GDM1 (cell line): ENCODE data around the gene SLC2A6.
"Not testable (repeated sequence)": the region's sequence is repeated elsewhere in the genome, so short reads cannot be mapped to it uniquely, and the experiment has no call there.

ENCODE experiments used
- DNase-seq: peaks from one replicate; lab custom pipeline; 2025; lab: John Stamatoyannopoulos, UW

Gene SLC2A6

DNA sequence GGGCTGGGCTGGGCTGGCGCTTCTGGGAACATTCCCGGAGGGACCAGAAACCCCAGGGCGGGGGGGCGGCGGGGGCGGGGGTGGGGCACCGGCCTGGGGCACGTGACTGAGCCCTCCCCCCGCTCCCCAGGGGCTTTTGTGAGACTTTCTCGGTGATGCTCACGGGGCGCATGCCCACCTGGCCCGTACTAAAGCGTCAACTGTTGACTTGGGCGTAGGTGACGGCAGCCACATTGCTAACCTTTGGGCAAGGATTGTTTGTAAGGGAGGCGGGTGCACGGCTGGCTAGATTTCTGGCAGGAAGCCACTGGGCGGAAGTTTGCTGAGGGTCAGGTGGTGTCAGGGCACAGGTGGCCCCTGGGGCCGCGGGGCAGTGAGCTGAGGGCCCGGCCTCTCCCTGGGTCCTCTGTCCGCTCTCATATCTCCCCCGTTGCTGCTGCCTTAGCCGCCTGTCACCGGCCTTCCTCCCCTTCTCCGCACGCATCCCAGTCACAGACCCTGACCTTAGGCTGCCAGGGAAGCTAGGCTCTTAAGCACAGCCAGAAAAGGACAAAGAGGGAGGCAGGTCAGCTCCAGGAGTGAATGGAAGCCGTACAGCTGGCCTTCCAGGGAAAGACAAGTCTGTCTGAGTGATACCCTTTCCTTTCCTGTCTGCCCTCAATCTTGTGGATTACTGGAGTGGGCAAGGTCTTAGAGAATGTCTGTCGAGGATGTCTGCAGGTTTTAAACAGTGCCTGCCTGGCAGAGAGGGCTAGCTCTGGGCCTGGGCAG is 18.3 kb downstream of the SLC2A6 start:
- DNase-seq = no peak

DNA sequence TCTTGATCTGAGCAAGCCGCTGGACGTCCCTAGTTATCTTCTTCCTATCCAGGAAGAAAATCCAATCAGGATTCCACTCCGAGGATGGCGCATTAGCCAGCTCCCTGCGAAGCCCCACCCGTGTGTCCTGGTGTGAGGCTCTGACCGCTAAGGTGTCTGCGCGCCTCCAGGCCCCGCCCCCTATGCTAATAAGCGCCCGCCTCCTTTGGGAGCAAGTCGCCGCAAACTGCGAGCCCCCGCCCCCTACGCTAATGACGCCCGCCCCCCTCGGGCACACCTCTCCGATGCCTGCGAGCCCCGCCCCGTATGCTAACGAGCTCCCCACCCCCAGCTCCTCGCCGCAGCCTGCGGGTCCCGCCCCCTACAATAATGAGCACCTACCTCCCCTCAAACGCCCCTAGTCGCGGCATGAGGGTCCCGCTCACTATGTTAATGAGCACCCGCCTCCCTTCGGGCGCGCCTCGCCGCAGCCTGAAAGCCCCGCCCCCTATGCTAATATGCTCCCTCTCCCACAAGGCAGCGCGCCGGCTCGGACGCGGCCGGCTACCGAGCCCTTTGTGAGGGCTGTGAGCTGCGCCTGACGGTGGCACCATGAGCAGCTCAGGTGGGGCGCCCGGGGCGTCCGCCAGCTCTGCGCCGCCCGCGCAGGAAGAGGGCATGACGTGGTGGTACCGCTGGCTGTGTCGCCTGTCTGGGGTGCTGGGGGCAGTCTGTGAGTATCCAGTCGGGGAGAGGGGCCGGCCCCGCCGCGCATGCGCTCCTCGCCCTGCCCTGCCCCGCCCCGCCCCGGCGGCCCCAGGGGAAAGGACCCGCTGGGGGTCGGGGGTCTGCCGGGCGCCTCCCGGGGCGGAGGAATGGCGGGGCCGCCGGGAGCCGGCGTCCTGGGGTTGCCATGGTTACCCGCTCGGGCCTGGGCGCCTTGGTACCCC is 19.2 kb downstream of the SLC2A6 start, which contains the start of gene CACFD1:
Gene CACFD1 (plus strand): TSS at position 503 of the 929 bp plus-strand sequence. CDS start 89 bp downstream, at position 592.
- peak; percentile 87 for DNase-seq

DNA sequence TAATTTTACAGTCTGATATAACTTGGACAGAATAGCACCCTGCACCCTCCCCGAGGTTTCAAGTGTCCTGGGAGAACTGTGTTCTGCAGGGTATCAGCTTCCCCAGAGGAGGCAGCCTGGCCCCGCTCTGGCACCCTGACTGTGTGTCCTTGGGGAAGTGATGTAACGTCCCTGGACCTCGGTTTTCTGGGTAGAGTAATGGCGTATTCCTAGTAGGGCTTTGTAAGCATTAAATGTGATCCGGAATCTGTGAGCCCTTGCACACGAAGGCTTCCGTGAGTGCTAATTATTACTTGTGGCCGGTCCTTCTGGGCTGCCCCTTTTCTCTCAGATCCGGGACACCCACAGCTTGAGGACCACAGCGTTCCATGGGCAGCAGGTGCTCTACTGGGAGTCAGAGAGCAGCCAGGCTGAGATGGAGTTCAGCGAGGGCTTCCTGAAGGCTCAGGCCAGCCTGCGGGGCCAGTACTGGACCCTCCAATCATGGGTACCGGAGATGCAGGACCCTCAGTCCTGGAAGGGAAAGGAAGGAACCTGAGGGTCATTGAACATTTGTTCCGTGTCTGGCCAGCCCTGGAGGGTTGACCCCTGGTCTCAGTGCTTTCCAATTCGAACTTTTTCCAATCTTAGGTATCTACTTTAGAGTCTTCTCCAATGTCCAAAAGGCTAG is 20.1 kb downstream of the SLC2A6 start:
- DNase-seq = no peak

DNA sequence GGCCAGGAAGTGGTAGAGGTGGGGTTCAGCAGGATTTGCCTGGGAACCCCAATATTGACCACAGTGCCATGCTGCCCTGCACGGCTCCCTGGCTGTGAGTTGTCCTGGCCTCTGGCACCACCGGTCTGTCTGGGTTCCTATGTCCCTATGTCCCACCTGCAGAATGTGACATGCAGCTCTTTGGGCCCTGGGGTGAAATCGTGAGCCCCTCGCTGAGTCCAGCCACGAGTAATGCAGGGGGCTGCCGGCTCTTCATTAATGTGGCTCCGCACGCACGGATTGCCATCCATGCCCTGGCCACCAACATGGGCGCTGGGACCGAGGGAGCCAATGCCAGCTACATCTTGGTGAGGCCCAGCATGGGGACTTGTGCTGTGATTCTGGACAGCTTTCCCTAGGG is 21.2 kb downstream of the SLC2A6 start:
- DNase-seq = no peak

DNA sequence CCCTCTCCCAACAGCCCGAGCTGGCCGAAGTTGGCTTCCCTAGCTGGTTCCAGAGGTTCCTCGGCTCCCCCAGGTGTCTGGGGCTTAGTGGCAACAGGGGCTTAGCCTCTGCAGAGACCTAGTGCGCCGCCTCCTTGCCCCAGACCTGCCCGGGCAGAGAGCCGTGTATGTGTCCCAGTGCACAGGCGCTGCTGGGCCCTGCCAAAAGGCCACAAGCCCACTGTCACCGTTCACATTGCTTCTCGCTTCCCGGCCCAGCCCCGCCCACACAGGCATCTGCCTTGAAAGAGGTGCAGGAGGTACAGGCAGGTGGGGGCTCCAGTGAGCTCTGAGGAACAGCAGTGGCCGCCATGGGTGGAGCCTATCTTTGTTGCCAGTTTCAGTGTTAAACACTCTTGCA is 21.7 kb downstream of the SLC2A6 start:
- DNase-seq = no peak

DNA sequence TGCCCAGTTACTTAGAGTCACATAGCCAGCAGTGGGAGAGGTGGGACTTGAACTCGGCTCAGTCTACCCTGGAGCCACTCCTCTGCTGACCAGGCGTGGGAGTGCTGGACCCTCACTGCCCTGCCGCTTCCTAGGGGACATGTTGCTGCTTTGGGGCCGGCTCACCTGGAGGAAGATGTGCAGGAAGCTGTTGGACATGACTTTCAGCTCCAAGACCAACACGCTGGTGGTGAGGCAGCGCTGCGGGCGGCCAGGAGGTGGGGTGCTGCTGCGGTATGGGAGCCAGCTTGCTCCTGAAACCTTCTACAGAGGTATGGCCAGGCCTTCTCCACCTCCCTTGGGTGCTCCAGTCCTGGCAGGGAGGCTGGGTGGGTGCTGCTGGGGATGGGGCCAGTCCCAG is 22.5 kb downstream of the SLC2A6 start:
- no peak for DNase-seq

DNA sequence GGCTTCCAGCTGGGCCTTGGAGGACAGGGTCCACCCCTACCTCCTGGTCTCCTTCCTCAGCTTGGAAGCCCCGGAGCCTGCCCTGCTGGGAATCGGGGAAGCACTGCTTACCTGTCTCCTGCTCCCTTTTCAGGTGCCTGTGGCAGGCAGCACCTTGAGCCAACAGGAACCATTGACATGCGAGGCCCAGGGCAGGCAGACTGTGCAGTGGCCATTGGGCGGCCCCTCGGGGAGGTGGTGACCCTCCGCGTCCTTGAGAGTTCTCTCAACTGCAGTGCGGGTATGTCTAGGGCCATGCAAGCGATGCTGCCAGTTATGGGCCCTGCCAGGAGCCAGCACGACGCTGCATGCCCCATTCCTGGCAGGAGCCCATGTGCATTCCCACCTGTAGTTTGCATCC is 23.0 kb downstream of the SLC2A6 start:
- no peak for DNase-seq

DNA sequence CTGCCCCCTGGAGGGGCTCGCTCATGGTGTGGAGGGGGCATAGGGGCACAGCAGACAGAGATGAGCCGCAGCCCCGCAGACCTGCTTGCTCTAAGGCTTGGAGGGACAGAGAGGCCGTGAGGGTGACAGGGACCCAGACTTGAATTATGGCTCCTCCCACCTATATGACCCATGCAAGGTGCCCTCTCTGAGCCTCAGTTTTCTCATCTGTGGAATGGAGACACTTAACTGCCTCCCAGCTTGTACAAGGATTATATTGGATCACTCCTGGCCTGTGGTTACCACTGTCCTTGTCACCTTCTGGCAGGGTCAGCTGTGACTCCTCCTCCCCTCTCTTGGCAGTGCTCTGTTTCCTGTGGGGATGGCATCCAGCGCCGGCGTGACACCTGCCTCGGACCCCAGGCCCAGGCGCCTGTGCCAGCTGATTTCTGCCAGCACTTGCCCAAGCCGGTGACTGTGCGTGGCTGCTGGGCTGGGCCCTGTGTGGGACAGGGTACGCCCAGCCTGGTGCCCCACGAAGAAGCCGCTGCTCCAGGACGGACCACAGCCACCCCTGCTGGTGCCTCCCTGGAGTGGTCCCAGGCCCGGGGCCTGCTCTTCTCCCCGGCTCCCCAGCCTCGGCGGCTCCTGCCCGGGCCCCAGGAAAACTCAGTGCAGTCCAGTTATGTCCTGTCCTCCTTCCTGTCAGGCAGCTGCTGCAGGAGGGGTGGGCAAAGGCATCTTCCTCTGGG is 23.8 kb downstream of the SLC2A6 start:
- no peak for DNase-seq

DNA sequence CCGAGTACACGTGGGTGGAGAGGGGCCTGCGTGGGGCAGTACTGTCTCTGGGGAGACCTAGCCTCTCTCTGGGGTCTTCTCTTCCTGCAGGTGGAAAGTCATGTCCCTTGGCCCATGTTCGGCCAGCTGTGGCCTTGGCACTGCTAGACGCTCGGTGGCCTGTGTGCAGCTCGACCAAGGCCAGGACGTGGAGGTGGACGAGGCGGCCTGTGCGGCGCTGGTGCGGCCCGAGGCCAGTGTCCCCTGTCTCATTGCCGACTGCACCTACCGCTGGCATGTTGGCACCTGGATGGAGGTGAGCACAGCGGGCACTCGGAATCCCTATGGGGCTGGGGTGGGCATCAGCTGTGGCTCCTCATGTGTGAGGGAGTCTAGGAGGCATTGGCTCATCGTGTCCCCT is 24.6 kb downstream of the SLC2A6 start:
- DNase-seq = no peak

DNA sequence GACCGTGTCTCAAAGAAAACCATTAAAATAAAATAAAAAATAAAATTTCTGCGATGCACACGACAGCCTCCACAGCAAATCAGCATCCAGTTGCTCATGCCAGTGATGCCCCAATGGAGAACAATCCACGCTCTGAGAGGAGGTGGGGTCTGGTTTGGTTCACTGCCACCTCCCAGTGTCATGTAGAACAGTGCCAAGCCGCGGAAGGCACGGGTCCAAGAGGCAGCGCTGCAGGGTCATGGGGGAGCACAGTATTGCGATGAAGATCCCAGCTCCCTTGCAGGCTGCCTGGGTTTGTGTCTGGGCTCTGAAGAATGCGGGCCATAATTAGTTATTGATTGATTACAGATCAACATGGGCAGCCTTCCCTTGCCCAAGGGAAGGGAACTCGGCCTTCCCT is 25.2 kb downstream of the SLC2A6 start:
- no peak for DNase-seq

DNA sequence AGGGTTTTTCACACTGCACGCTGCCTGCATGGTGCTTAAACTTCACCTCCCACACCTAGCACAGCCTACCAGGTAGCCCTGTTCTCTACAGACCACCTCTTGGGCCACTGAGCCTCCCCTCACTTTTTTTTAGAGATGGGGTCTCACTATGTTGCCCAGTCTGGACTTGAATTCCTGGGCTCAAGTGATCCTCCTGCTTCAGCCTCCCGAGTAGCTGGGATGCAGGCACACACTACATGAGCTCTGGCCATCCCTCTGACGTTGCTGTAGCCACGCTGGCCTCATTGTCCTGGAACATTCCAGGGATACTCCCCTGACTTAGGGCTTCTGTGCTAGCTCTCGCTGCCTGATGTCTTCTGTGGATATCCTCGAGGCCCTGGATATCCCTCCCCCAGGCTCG is 26.3 kb downstream of the SLC2A6 start:
- no peak for DNase-seq

DNA sequence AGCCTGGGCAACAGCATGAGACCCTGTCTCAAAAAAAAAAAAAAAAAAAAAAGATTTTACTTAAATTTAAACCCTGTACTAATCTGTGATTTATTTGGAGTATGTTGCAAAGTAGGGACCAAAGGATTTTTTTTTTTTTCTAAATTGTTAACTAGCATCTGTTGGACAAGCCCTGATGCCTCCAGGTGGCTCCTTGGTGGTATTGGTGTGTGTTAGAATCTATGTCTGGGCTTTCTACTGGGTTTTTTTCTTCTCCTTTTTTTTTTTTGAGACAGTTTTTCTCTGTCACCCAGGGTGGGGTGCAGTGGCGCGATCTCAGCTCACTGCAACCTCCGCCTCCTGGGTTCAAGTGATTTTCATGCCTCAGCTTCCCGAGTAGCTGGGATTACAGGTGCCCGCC is 27.0 kb downstream of the SLC2A6 start:
- DNase-seq = not testable (repeated sequence)

DNA sequence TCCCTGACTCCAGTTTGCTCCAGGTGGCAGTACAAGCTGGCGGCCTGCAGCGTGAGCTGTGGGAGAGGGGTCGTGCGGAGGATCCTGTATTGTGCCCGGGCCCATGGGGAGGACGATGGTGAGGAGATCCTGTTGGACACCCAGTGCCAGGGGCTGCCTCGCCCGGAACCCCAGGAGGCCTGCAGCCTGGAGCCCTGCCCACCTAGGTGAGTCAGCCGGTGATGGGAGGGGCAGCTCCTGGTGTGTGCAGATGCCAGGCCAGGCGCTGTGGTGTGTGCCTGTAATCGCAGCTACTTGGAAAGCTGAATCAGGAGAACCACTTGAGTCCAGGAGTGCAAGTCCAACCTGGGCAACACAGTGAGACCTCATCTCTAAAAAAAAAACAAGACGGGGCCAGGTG is 29.1 kb downstream of the SLC2A6 start:
- no peak for DNase-seq

DNA sequence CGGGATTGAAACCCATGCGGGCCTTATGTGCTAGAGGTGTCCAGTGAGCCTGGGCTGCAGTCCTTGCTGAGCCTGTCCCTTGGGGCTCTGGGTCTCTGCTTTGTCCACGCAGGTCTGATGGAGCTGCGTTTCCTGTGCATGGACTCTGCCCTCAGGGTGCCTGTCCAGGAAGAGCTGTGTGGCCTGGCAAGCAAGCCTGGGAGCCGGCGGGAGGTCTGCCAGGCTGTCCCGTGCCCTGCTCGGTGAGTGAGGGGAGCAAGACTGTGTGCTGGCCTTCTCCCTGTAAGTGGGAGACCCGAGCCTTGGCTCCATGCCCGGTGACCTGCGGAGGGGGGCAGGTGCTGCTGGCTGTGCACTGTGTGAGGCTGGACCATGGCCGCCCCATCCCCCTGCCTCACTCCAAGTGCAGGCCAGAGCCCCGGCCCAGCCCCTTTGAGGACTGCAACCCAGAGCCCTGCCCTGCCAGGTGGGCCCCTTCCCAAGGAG is 30.4 kb downstream of the SLC2A6 start:
- DNase-seq = no peak

DNA sequence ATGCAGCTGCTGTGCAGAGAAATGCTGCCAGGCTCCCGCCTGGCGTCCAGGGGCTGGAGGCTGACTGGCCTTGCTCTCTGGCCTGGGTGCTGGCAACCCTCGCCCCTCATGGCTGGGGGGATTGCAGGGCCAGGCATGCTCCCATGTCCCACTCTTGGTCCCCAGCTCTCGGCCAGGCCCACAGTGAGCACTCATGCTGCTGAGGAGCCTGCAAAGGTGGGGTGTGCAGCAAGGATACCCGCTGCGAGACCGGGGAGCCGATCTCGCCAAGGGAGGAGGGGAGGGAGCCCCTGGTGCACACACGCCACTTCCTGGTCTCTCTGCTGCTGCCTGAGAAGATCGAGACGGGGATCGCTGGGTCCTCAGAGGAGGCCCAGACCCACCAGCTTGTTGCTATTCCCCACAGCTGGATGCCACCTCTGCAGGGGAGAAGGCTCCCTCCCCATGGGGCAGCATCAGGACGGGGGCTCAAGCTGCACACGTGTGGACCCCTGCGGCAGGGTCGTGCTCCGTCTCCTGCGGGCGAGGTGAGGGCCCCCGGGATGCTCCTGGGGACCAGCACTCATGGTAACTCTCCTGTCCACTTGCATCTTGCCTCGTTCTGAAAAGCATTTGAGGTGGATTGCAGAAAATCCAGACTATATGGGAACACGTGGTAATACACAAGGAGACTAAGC is 33.5 kb downstream of the SLC2A6 start:
- no peak for DNase-seq

DNA sequence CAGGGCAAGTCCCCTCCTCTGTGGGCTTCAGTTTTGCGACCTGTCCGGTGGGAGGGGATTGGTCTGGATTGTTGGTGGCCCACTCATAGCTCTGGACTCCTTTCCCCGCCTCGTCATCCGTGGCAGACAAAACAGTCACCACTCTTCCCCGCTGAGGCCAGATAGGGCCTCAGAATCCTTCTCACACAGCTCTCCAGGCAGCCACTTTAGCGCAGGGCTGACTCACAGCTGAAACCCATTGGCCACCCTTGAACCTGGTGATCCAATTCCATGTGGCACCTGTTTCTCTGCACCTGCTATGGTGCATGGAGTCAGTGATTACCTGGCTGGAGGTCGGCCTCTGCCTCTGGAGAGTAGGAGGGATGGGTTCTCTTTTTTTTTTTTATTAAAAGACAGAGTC is 34.9 kb downstream of the SLC2A6 start:
- no peak for DNase-seq

DNA sequence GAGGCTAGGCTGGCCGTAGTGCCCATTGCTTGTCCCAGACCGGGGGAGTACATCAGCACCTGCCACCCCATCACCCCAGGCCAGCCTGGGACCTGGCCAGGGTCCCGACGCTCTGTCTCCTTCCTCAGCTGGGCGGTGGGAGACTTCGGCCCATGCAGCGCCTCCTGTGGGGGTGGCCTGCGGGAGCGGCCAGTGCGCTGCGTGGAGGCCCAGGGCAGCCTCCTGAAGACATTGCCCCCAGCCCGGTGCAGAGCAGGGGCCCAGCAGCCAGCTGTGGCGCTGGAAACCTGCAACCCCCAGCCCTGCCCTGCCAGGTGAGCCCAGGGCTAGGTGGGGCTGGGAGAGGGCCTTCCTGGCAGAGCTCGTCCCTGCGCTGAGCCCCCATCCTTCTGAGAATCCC is 35.7 kb downstream of the SLC2A6 start:
- no peak for DNase-seq

DNA sequence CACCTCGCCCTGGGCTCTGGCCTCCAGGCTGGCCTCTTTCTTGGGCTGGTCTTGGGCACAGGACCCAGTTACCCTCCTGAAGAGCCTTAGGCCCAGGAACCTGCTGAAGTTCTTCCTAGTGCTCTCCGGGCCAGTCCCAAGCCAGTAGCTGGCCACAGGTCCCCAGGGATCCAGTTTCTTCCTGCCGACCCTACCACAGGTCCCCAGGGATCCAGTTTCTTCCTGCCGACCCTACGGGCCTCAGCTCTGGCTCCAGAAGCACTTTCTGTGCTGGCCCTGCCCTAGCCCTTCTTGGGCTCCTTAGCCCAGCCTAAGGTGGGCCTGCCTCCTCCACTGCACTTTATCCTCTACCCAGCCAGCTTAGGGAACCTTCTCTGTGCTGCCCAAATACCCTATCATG is 37.3 kb downstream of the SLC2A6 start:
- DNase-seq = no peak

DNA sequence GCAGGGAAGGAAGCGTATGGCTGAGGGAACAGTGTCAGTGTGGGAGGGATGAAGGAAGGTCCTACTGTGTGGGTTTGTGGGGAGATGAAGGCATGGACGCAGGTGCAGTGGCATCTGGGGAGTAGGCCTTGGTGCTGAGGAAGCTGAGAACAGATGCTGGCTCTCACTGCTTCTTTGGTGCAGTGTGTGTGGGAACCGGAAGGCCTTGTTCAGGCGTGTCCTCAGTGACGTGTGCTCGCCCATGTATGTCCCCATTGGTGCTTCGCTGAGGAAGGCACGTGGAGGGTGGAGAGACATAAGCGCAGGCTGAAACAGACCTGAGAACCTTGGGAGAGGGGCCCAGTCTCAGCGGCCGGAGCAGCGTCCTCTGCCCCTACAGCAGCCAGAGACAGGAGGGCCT is 38.0 kb downstream of the SLC2A6 start:
- no peak for DNase-seq

DNA sequence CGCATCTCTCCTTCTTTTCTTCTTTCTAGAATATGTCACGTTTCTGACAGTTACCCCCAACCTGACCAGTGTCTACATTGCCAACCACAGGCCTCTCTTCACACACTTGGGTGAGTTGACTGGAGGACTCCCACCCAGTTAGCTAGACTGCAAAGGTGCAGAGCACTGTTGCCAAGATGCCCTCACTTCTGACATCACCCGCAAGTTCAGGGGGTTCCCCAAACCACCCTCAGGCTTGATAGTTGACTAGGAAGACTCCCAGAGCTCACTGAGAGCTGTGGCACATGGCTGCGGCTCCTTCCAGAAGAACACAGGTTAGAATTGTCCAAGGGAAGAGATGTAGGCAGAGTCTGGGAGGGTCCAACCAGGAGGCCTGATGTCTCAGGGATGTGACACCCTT is 39.6 kb downstream of the SLC2A6 start:
- DNase-seq = no peak
